ENCODE measurements around the gene IL1B. TPM values are rescaled to one million over a fixed set of nuclear protein-coding genes. Genes with fewer than 3 reads are reported as not detected.

The IL1B gene
- total and polyA plus RNA-seq, 2 donors (not counting 1 experiment from before 2014, with no cell fraction given) = 0.20 to 13.1 TPM

DNA sequence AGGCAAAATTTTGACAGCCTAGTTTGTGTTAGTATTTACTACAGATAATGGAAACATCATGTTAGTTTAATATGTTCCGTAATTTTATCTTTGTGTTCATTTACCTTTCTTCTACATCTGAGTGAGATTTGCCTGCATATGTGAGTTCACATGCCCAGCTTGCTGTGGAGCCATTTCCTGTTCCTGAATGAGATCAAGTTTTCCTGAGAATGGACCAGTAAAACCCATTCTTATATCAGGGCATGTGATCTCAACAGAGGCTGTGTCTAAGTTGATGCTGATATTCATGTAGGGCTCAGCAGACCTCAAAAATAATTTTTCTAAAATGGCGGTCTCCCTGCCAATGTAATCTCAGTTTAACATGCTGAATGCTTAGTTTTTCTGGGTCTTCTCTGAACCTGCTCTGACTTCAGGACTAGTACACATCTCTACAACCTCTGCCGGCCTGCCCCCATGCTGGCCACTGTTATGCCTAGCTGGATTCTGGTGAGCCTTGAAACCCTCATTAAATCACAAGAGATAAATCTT lies 53.3 kb downstream of the IL1B start:
- Histone ChIP-seq H3K27ac (ENCODE audit: low read length in 2 of 2) (no peak overlapping the region), H2AFZ (ENCODE audit: insufficient read depth, low read depth, low read length, poor library complexity, severe bottlenecking) (peak overlapping the region; percentile 16), H3K9me3 (ENCODE audit: control extremely low read depth in 1 of 3, control insufficient read depth in 2 of 3, insufficient read depth in 1 of 3, low read length in 2 of 3) (no peaks in the 10 kb centered on the region), H3K36me3 (replicated peaks in 1 of 2; ENCODE audit: control extremely low read depth in 1 of 2, control insufficient read depth in 1 of 2, extremely low read depth in 1 of 2, insufficient read depth in 2 of 2, low read length in 1 of 2) (no peaks in the 10 kb centered on the region), H3K27me3 (replicated peaks in 1 of 4; ENCODE audit: control extremely low read depth in 1 of 4, control insufficient read depth in 3 of 4, insufficient read depth in 4 of 4, low read length in 3 of 4) (no peaks in the 10 kb centered on the region), H4K20me1 (ENCODE audit: control insufficient read depth, insufficient read depth, low read length, poor library complexity, severe bottlenecking) (no peaks in the 10 kb centered on the region), H3K4me1 (ENCODE audit: control insufficient read depth in 2 of 2, insufficient read depth in 2 of 2, low read length in 2 of 2) (peaks cover 20 to 26% of the 10 kb centered on the region in 2 donors), H3K4me2 (replicated peaks; ENCODE audit: low read depth, low read length, poor library complexity, severe bottlenecking) (peak overlapping the region; percentile 52), H3K79me2 (ENCODE audit: control insufficient read depth, insufficient read depth, low read length) (no peaks in the 10 kb centered on the region), H3K9ac (ENCODE audit: low read length) (no peak overlapping the region), H3K4me3 (ENCODE audit: control extremely low read depth in 1 of 5, extremely low read depth in 1 of 5, insufficient read depth in 1 of 5, low read depth in 2 of 5, low read length in 4 of 5) (no peak overlapping the region)
- ATAC-seq (ENCODE audit: low read depth) = no peak
- no peak overlapping the region for H3K27ac Mint-ChIP-seq
- TF ChIP-seq EZH2 (IDR thresholded peaks at IDR 0.05; ENCODE audit: borderline replicate concordance, insufficient read depth, low read depth, low read length, poor library complexity, severe bottlenecking) (no peak), CTCF (IDR thresholded peaks at IDR 0.05) (no peak)
- no peaks in the 10 kb centered on the region for H3K27me3 Mint-ChIP-seq
- no peak for DNase-seq
- H3K4me1 Mint-ChIP-seq = peaks cover 37% of the 10 kb centered on the region
- WGBS (ENCODE audit: insufficient coverage) = 100% methylated on average over 2 of the region's 3 CpGs
- CTCF ChIA-PET = interaction anchor here (1.2 to 1.6 kb wide), 2 partner anchors 34 to 102 kb away, joined by 5 to 6 read pairs; no protein-coding TSS in a partner anchor
- POLR2A ChIA-PET = no interaction called here
- intact Hi-C loops (cut with micrococcal nuclease) = loop anchor here (2.0 kb wide), 1 partner anchor 18 kb away; the partner anchor contains the start of gene CKAP2L
- peak overlapping the region; percentile 16 for H3K4me3 Mint-ChIP-seq
- H3K9me3 Mint-ChIP-seq (ENCODE audit: insufficient read depth) = no peaks in the 10 kb centered on the region

GRCh38 chr2:112782234-112782799 lies 54.3 kb downstream of the IL1B start:
- Histone ChIP-seq H3K27me3 (replicated peaks in 1 of 4; ENCODE audit: control extremely low read depth in 1 of 4, control insufficient read depth in 3 of 4, insufficient read depth in 4 of 4, low read length in 3 of 4) (no peaks in the 10 kb centered on the region), H3K4me3 (ENCODE audit: control extremely low read depth in 1 of 5, extremely low read depth in 1 of 5, insufficient read depth in 1 of 5, low read depth in 2 of 5, low read length in 4 of 5) (no peak overlapping the region), H3K27ac (ENCODE audit: low read length in 2 of 2) (peak overlapping the region in 1 of 2 donors; percentile 66), H3K4me2 (replicated peaks; ENCODE audit: low read depth, low read length, poor library complexity, severe bottlenecking) (peak overlapping the region; percentile 52), H3K9ac (ENCODE audit: low read length) (peak overlapping the region; percentile 37), H3K79me2 (ENCODE audit: control insufficient read depth, insufficient read depth, low read length) (no peaks in the 10 kb centered on the region), H2AFZ (ENCODE audit: insufficient read depth, low read depth, low read length, poor library complexity, severe bottlenecking) (peak overlapping the region; percentile 42), H4K20me1 (ENCODE audit: control insufficient read depth, insufficient read depth, low read length, poor library complexity, severe bottlenecking) (no peaks in the 10 kb centered on the region), H3K4me1 (ENCODE audit: control insufficient read depth in 2 of 2, insufficient read depth in 2 of 2, low read length in 2 of 2) (peaks cover 20 to 21% of the 10 kb centered on the region in 2 donors), H3K36me3 (replicated peaks in 1 of 2; ENCODE audit: control extremely low read depth in 1 of 2, control insufficient read depth in 1 of 2, extremely low read depth in 1 of 2, insufficient read depth in 2 of 2, low read length in 1 of 2) (no peaks in the 10 kb centered on the region), H3K9me3 (ENCODE audit: control extremely low read depth in 1 of 3, control insufficient read depth in 2 of 3, insufficient read depth in 1 of 3, low read length in 2 of 3) (no peaks in the 10 kb centered on the region)
- peak; percentile 42 for DNase-seq
- CTCF ChIA-PET = interaction anchor here (0.5 to 1.6 kb wide), 5 partner anchors 17 to 103 kb away, joined by 3 to 6 read pairs (median 5); no protein-coding TSS in a partner anchor
- intact Hi-C loops (cut with micrococcal nuclease) = loop anchor here (2.0 kb wide), 1 partner anchor 18 kb away; the partner anchor contains the start of gene CKAP2L
- H3K9me3 Mint-ChIP-seq (ENCODE audit: insufficient read depth) = no peaks in the 10 kb centered on the region
- POLR2A ChIA-PET = no interaction called here
- peaks cover 3% of the 10 kb centered on the region for H3K27me3 Mint-ChIP-seq
- peaks cover 37% of the 10 kb centered on the region for H3K4me1 Mint-ChIP-seq
- no peak for TF ChIP-seq CTCF (IDR thresholded peaks at IDR 0.05)
- no peak for TF ChIP-seq EZH2 (IDR thresholded peaks at IDR 0.05; ENCODE audit: borderline replicate concordance, insufficient read depth, low read depth, low read length, poor library complexity, severe bottlenecking)
- H3K27ac Mint-ChIP-seq = peak overlapping the region; percentile 83
- WGBS (ENCODE audit: insufficient coverage) = no CpG with 5 or more reads among the region's 3 CpGs
- peak overlapping the region; percentile 60 for H3K4me3 Mint-ChIP-seq
- peak; percentile 78 for ATAC-seq (ENCODE audit: low read depth)
